SK-N-SH (cell line): ENCODE measurements around the gene LRRN4CL.

Experiments used
- CHD2 ChIP-seq: fragments of 150-350 bp; IDR thresholded peaks from 2 replicates; pipeline ENCODE4 v1.6.1; 2018; ENCODE audit warnings: low read length; ENCODE audit not compliant: partially characterized antibody
- CTCF ChIP-seq: fragments of 200-600 bp; sonication (generic); IDR thresholded peaks from 2 replicates; pipeline ENCODE4 v1.6.1; 2017; ENCODE audit warnings: antibody characterized with exemption, mild to moderate bottlenecking, moderate library complexity
- MXI1 ChIP-seq: IDR thresholded peaks from 2 replicates; pipeline ENCODE4 v1.6.1; 2012; ENCODE audit warnings: mild to moderate bottlenecking, low read depth, low read length, improper control_type of control experiment
- POLR2AphosphoS5 ChIP-seq: IDR thresholded peaks from 2 replicates; pipeline ENCODE4 v1.6.1; 2012; ENCODE audit warnings: low read depth, low read length
- TCF12 ChIP-seq: IDR thresholded peaks from 2 replicates; pipeline ENCODE4 v1.4.0; 2012
- USF2 ChIP-seq: fragments of 150-350 bp; IDR thresholded peaks from 2 replicates; pipeline ENCODE4 v1.6.1; 2017; ENCODE audit warnings: antibody characterized with exemption, low read length, low read depth, borderline replicate concordance
- ZBTB33 ChIP-seq: IDR thresholded peaks from 2 replicates; pipeline ENCODE4 v1.4.0; 2012; ENCODE audit warnings: low read depth, borderline replicate concordance

- no peak for TF ChIP-seq CTCF
- TF ChIP-seq USF2: no peak
- no peak for TF ChIP-seq ZBTB33
- TF ChIP-seq MXI1: no peak
- no peak for TF ChIP-seq POLR2AphosphoS5
- no peak for TF ChIP-seq TCF12
- no peak for TF ChIP-seq CHD2
These were observed 26.9 kb upstream of the LRRN4CL start for GRCh38 chr11:62716206-62716605.
